ENCODE measurements around the gene EFNA1. TPM values are rescaled to one million over a fixed set of nuclear protein-coding genes. Genes with fewer than 3 reads are reported as not detected.
A peak's percentile ranks its signal among the peaks of the same experiment; 100 is the strongest.

Gene EFNA1
- polyA plus RNA-seq, 1 donor from 2014 or later: 0.50 TPM

DNA sequence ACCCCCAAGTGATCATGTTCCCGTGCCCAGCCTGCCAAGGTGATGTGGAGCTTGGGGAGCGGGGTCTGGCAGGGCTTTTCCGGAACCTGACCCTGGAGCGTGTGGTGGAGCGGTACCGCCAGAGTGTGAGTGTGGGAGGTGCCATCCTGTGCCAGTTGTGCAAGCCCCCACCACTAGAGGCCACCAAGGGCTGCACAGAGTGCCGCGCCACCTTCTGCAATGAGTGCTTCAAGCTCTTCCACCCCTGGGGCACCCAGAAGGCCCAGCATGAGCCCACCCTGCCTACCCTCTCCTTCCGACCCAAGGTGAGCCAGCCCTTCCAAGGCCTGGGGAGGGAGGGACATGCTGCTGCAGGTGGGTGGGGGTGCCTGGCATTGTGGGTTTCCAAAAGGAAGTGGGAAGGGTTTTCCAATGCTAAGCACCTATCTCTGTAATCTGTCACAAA lies 48.3 kb downstream of the EFNA1 start:
- Histone ChIP-seq H3K27ac (ENCODE audit: low read length) (peak overlapping the region; percentile 99), H3K36me3 (ENCODE audit: insufficient read depth, low read length) (peaks cover 13% of the 10 kb centered on the region), H2AFZ (ENCODE audit: low read depth, low read length) (no peak overlapping the region), H3K4me2 (ENCODE audit: low read length) (no peak overlapping the region), H3F3A (ENCODE audit: insufficient read depth, low read length, poor library complexity, severe bottlenecking) (peaks cover 5% of the 10 kb centered on the region), H3K9ac (ENCODE audit: low read length) (peak overlapping the region; percentile 100), H3K9me3 (ENCODE audit: low read length) (no peaks in the 10 kb centered on the region), H3K9me2 (ENCODE audit: insufficient read depth, low read length) (no peaks in the 10 kb centered on the region), H3K79me2 (replicated peaks; ENCODE audit: insufficient read depth, low read length) (peaks cover 37% of the 10 kb centered on the region), H3K4me3 (ENCODE audit: low read length) (peak overlapping the region; percentile 93), H4K20me1 (ENCODE audit: insufficient read depth) (no peaks in the 10 kb centered on the region), H3K27me3 (ENCODE audit: insufficient read depth, low read depth, low read length) (no peaks in the 10 kb centered on the region)
- TF ChIP-seq, protein P1, sequence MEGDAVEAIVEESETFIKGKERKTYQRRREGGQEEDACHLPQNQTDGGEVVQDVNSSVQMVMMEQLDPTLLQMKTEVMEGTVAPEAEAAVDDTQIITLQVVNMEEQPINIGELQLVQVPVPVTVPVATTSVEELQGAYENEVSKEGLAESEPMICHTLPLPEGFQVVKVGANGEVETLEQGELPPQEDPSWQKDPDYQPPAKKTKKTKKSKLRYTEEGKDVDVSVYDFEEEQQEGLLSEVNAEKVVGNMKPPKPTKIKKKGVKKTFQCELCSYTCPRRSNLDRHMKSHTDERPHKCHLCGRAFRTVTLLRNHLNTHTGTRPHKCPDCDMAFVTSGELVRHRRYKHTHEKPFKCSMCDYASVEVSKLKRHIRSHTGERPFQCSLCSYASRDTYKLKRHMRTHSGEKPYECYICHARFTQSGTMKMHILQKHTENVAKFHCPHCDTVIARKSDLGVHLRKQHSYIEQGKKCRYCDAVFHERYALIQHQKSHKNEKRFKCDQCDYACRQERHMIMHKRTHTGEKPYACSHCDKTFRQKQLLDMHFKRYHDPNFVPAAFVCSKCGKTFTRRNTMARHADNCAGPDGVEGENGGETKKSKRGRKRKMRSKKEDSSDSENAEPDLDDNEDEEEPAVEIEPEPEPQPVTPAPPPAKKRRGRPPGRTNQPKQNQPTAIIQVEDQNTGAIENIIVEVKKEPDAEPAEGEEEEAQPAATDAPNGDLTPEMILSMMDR (IDR thresholded peaks at IDR 0.05; ENCODE audit: poor library complexity, severe bottlenecking): no peak
- TF ChIP-seq MXI1 (conservative IDR thresholded peaks at IDR 0.05; ENCODE audit: poor library complexity, severe bottlenecking): no peak
- no peak for TF ChIP-seq EZH2 (IDR thresholded peaks at IDR 0.05; ENCODE audit: borderline replicate concordance, insufficient read depth, low read length, poor library complexity, severe bottlenecking)
- TF ChIP-seq EP300 (conservative IDR thresholded peaks at IDR 0.05; ENCODE audit: poor library complexity, severe bottlenecking): no peak
- no peak for TF ChIP-seq TAF1 (IDR thresholded peaks at IDR 0.05; ENCODE audit: low read depth)
- no peak for TF ChIP-seq POLR2AphosphoS5 (IDR thresholded peaks at IDR 0.05)
- TF ChIP-seq, protein P2, sequence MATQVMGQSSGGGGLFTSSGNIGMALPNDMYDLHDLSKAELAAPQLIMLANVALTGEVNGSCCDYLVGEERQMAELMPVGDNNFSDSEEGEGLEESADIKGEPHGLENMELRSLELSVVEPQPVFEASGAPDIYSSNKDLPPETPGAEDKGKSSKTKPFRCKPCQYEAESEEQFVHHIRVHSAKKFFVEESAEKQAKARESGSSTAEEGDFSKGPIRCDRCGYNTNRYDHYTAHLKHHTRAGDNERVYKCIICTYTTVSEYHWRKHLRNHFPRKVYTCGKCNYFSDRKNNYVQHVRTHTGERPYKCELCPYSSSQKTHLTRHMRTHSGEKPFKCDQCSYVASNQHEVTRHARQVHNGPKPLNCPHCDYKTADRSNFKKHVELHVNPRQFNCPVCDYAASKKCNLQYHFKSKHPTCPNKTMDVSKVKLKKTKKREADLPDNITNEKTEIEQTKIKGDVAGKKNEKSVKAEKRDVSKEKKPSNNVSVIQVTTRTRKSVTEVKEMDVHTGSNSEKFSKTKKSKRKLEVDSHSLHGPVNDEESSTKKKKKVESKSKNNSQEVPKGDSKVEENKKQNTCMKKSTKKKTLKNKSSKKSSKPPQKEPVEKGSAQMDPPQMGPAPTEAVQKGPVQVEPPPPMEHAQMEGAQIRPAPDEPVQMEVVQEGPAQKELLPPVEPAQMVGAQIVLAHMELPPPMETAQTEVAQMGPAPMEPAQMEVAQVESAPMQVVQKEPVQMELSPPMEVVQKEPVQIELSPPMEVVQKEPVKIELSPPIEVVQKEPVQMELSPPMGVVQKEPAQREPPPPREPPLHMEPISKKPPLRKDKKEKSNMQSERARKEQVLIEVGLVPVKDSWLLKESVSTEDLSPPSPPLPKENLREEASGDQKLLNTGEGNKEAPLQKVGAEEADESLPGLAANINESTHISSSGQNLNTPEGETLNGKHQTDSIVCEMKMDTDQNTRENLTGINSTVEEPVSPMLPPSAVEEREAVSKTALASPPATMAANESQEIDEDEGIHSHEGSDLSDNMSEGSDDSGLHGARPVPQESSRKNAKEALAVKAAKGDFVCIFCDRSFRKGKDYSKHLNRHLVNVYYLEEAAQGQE (IDR thresholded peaks at IDR 0.05; ENCODE audit: borderline replicate concordance): no peak
- no peak for TF ChIP-seq RAD21 (conservative IDR thresholded peaks at IDR 0.05)
- TF ChIP-seq SMC3 (conservative IDR thresholded peaks at IDR 0.05; ENCODE audit: poor library complexity): no peak

DNA sequence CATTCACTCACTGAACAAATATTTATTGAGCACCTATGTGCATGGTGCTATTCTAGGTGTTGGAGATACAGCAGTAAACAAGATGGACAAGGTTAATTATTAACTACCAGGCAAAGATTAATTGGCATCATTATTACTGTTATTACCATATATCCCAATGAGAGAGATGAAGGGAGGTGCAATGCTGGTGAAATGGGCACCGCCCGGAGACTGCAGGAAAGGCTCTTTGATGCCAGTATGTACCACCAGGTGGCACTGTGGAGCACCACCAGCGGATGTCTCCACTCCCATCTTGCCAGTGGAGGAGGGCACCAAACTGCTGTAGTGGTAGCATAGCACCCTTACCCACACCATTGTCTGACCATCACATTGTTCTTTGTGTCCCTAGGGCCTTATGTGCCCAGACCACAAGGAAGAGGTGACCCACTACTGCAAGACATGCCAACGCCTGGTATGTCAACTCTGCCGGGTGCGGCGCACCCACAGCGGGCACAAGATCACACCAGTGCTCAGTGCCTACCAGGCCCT lies 48.9 kb downstream of the EFNA1 start:
- Histone ChIP-seq H3K4me3 (ENCODE audit: low read length) (peak overlapping the region; percentile 93), H3K9me2 (ENCODE audit: insufficient read depth, low read length) (no peaks in the 10 kb centered on the region), H3K27me3 (ENCODE audit: insufficient read depth, low read depth, low read length) (no peaks in the 10 kb centered on the region), H2AFZ (ENCODE audit: low read depth, low read length) (no peak overlapping the region), H3K36me3 (ENCODE audit: insufficient read depth, low read length) (peaks cover 13% of the 10 kb centered on the region), H3K4me2 (ENCODE audit: low read length) (no peak overlapping the region), H4K20me1 (ENCODE audit: insufficient read depth) (no peaks in the 10 kb centered on the region), H3K9me3 (ENCODE audit: low read length) (no peaks in the 10 kb centered on the region), H3K27ac (ENCODE audit: low read length) (peak overlapping the region; percentile 99), H3F3A (ENCODE audit: insufficient read depth, low read length, poor library complexity, severe bottlenecking) (peaks cover 5% of the 10 kb centered on the region), H3K79me2 (replicated peaks; ENCODE audit: insufficient read depth, low read length) (peaks cover 37% of the 10 kb centered on the region), H3K9ac (ENCODE audit: low read length) (peak overlapping the region; percentile 100)
- peak; percentile 69 for TF ChIP-seq RAD21 (conservative IDR thresholded peaks at IDR 0.05)
- no peak for TF ChIP-seq EZH2 (IDR thresholded peaks at IDR 0.05; ENCODE audit: borderline replicate concordance, insufficient read depth, low read length, poor library complexity, severe bottlenecking)
- TF ChIP-seq, protein P1 (IDR thresholded peaks at IDR 0.05; ENCODE audit: poor library complexity, severe bottlenecking): peak; percentile 90
- no peak for TF ChIP-seq EP300 (conservative IDR thresholded peaks at IDR 0.05; ENCODE audit: poor library complexity, severe bottlenecking)
- peak; percentile 43 for TF ChIP-seq MXI1 (conservative IDR thresholded peaks at IDR 0.05; ENCODE audit: poor library complexity, severe bottlenecking)
- peak; percentile 85 for TF ChIP-seq SMC3 (conservative IDR thresholded peaks at IDR 0.05; ENCODE audit: poor library complexity)

All from neural cell (in vitro differentiated cells).